Measurements from ENCODE around the gene PTPN13.

Gene PTPN13

GRCh38 chr4:86593688-86594558 is at the start of gene PTPN13:
Gene PTPN13 (plus strand): TSS chr4:86594315. CDS start chr4:86635257, 40,942 bp downstream.
- DNase-seq (ENCODE audit: low read depth in 2 of 2): peak; percentile 98 to 99

- no peak for DNase-seq (ENCODE audit: low read depth in 2 of 2)
These were observed 47.0 kb upstream of the PTPN13 start for GRCh38 chr4:86547140-86547539.

GRCh38 chr4:86549163-86549788 is 44.8 kb upstream of the PTPN13 start:
- DNase-seq (ENCODE audit: low read depth in 2 of 2): no peak

- no peak for DNase-seq (ENCODE audit: low read depth in 2 of 2)
These were observed 42.7 kb upstream of the PTPN13 start for GRCh38 chr4:86551387-86551786.

- no peak for DNase-seq (ENCODE audit: low read depth in 2 of 2)
These were observed 39.5 kb upstream of the PTPN13 start for GRCh38 chr4:86554646-86555045.

- no peak for DNase-seq (ENCODE audit: low read depth in 2 of 2)
These were observed 37.2 kb upstream of the PTPN13 start for GRCh38 chr4:86556791-86557415.

- DNase-seq (ENCODE audit: low read depth in 2 of 2): no peak
These were observed 36.6 kb upstream of the PTPN13 start for GRCh38 chr4:86557526-86557925.

GRCh38 chr4:86558258-86558657 is 35.9 kb upstream of the PTPN13 start:
- DNase-seq (ENCODE audit: low read depth in 2 of 2): no peak

- DNase-seq (ENCODE audit: low read depth in 2 of 2): no peak
These were observed 35.3 kb upstream of the PTPN13 start for GRCh38 chr4:86558797-86559196.

GRCh38 chr4:86560447-86560846 is 33.7 kb upstream of the PTPN13 start:
- no peak for DNase-seq (ENCODE audit: low read depth in 2 of 2)

- DNase-seq (ENCODE audit: low read depth in 2 of 2): no peak
These were observed 32.9 kb upstream of the PTPN13 start for GRCh38 chr4:86561256-86561655.

GRCh38 chr4:86563416-86563815 is 30.7 kb upstream of the PTPN13 start:
- peak; percentile 35 to 38 for DNase-seq (ENCODE audit: low read depth in 2 of 2)

- peak; percentile 22 to 34 for DNase-seq (ENCODE audit: low read depth in 2 of 2)
These were observed 29.3 kb upstream of the PTPN13 start for GRCh38 chr4:86564795-86565194.

GRCh38 chr4:86565651-86566050 is 28.5 kb upstream of the PTPN13 start:
- DNase-seq (ENCODE audit: low read depth in 2 of 2): no peak

GRCh38 chr4:86569103-86569870 is 24.8 kb upstream of the PTPN13 start:
- DNase-seq (ENCODE audit: low read depth in 2 of 2): no peak

- no peak for DNase-seq (ENCODE audit: low read depth in 2 of 2)
These were observed 14.2 kb upstream of the PTPN13 start for GRCh38 chr4:86579941-86580340.

GRCh38 chr4:86582410-86582809 is 11.7 kb upstream of the PTPN13 start:
- no peak for DNase-seq (ENCODE audit: low read depth in 2 of 2)

GRCh38 chr4:86586160-86586572 is 7.9 kb upstream of the PTPN13 start:
- DNase-seq (ENCODE audit: low read depth in 2 of 2): no peak

- no peak for DNase-seq (ENCODE audit: low read depth in 2 of 2)
These were observed 7.3 kb upstream of the PTPN13 start for GRCh38 chr4:86586626-86587380.

- no peak for DNase-seq (ENCODE audit: low read depth in 2 of 2)
These were observed 6.6 kb upstream of the PTPN13 start for GRCh38 chr4:86587381-86588140.
